Endothelial cell (in vitro differentiated cells): ENCODE data around the gene HCFC2. TPM values are rescaled to one million over a fixed set of nuclear protein-coding genes. Genes with fewer than 3 reads are reported as not detected.
"Not testable (repeated sequence)": the region's sequence is repeated elsewhere in the genome, so short reads cannot be mapped to it uniquely, and the experiment has no call there.

ENCODE experiments used
- DNase-seq: peaks from one replicate; pipeline ENCODE4 v3.0.0; 2021; ENCODE audit warnings: low spot score
- H3K27ac Mint-ChIP-seq: one replicate; pipeline ENCODE4 v1.8.0; 2021; ENCODE audit warnings: mixed read lengths, inconsistent platforms; ENCODE audit not compliant: unreplicated experiment
- H3K27me3 Mint-ChIP-seq: one replicate; pipeline ENCODE4 v1.8.0; 2021; ENCODE audit warnings: mild to moderate bottlenecking, moderate library complexity, mixed read lengths, inconsistent platforms; ENCODE audit not compliant: unreplicated experiment
- H3K36me3 Mint-ChIP-seq: one replicate; pipeline ENCODE4 v1.8.0; 2021; ENCODE audit warnings: mild to moderate bottlenecking, low read depth, mixed read lengths, inconsistent platforms; ENCODE audit not compliant: unreplicated experiment
- H3K4me1 Mint-ChIP-seq: one replicate; pipeline ENCODE4 v1.8.0; 2021; ENCODE audit warnings: mild to moderate bottlenecking, mixed read lengths, inconsistent platforms; ENCODE audit not compliant: unreplicated experiment
- H3K4me3 Mint-ChIP-seq: one replicate; pipeline ENCODE4 v1.8.0; 2021; ENCODE audit warnings: mild to moderate bottlenecking, mixed read lengths, inconsistent platforms; ENCODE audit not compliant: unreplicated experiment
- H3K9me3 Mint-ChIP-seq: one replicate; pipeline ENCODE4 v1.8.0; 2021; ENCODE audit warnings: mixed read lengths, inconsistent platforms; ENCODE audit not compliant: unreplicated experiment
- CTCF ChIP-seq: fragments of 200-600 bp; sonication (generic); IDR thresholded peaks from one replicate; pipeline ENCODE4 v1.5.0; 2021; ENCODE audit warnings: antibody characterized with exemption; ENCODE audit not compliant: unreplicated experiment
- total RNA-seq: library from RNA; stranded (reverse); fragmentation: NEBNext Ultra II Directional; extraction: Animal tissue kit (Norgen Biotek cat#: 25700); gene quantifications from one replicate; pipeline ENCODE4 v1.2.1, GENCODE V29; 2021; ENCODE audit not compliant: unreplicated experiment

The HCFC2 gene
- total RNA-seq, 1 donor from 2014 or later: 13.3 TPM

GRCh38 chr12:104106965-104107364 is 42.6 kb downstream of the HCFC2 start:
- H3K27ac Mint-ChIP-seq: no peak overlapping the region
- H3K9me3 Mint-ChIP-seq: no peaks in the 10 kb centered on the region
- H3K4me3 Mint-ChIP-seq: no peak overlapping the region
- no peaks in the 10 kb centered on the region for H3K27me3 Mint-ChIP-seq
- TF ChIP-seq CTCF: no peak
- peaks cover 3% of the 10 kb centered on the region for H3K36me3 Mint-ChIP-seq
- H3K4me1 Mint-ChIP-seq: no peaks in the 10 kb centered on the region
- DNase-seq: no peak

GRCh38 chr12:104108755-104109445 is 44.6 kb downstream of the HCFC2 start:
- H3K27me3 Mint-ChIP-seq: no peaks in the 10 kb centered on the region
- no peak overlapping the region for H3K27ac Mint-ChIP-seq
- no peaks in the 10 kb centered on the region for H3K36me3 Mint-ChIP-seq
- no peaks in the 10 kb centered on the region for H3K9me3 Mint-ChIP-seq
- peak; percentile 87 for DNase-seq
- no peak overlapping the region for H3K4me3 Mint-ChIP-seq
- H3K4me1 Mint-ChIP-seq: no peaks in the 10 kb centered on the region
- peak; percentile 77 for TF ChIP-seq CTCF

GRCh38 chr12:104109446-104110271 is 45.3 kb downstream of the HCFC2 start:
- Mint-ChIP-seq H3K9me3 (no peaks in the 10 kb centered on the region), H3K36me3 (no peaks in the 10 kb centered on the region), H3K4me1 (no peaks in the 10 kb centered on the region), H3K27me3 (no peaks in the 10 kb centered on the region), H3K27ac (no peak overlapping the region), H3K4me3 (no peak overlapping the region)
- TF ChIP-seq CTCF: peak; percentile 47
- no peak for DNase-seq

GRCh38 chr12:104114834-104115586 is 50.7 kb downstream of the HCFC2 start:
- not testable (repeated sequence) for H3K4me3 Mint-ChIP-seq, H3K4me1 Mint-ChIP-seq, H3K27me3 Mint-ChIP-seq, DNase-seq, H3K9me3 Mint-ChIP-seq, H3K27ac Mint-ChIP-seq, H3K36me3 Mint-ChIP-seq

GRCh38 chr12:104115587-104115975 is 51.2 kb downstream of the HCFC2 start:
- H3K27ac Mint-ChIP-seq: no peak overlapping the region
- H3K4me1 Mint-ChIP-seq: no peaks in the 10 kb centered on the region
- H3K9me3 Mint-ChIP-seq: no peaks in the 10 kb centered on the region
- no peaks in the 10 kb centered on the region for H3K27me3 Mint-ChIP-seq
- TF ChIP-seq CTCF: no peak
- H3K4me3 Mint-ChIP-seq: no peak overlapping the region
- no peak for DNase-seq
- H3K36me3 Mint-ChIP-seq: peaks cover 3% of the 10 kb centered on the region
